NCI-H446 (cell line): ENCODE data around the gene TBC1D21.

ENCODE experiments used
- DNase-seq, 2 experiments: peaks; one replicate each; lab custom pipeline; 2025; lab: John Stamatoyannopoulos, UW

Gene TBC1D21

DNA sequence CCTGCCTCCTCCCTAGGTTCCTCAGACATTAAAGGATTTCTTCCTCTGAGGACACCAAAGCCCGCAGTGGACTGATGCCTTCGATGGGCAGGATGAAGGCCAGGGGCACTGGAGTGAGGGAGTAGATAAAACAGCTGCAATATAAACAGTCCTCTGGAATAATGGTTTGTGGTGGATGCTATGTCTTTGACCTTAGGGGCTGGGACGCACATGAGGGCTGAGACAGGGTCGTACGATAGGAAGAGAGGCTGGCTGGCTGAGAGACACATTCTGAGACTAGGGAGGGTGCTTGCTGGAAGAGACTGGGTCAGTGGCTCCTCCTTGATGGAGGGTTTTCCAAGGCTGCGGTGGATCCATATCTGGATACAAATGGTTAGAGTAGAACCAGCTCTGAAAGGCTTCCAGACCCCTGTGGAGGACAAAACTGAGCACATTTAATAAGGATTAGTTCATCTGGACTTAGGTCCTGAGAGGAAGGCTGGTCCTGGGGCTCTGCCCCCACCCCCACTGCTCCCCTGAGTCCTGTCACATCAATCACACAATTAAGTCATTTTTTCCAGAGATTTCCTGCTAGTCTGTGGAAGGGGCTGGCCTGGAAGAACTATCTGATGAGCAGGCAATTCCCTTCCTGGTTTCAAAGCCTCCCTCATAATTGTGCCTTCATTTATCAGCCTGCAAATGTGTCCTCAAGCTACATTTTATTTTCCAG, 15.8 kb downstream of the TBC1D21 start:
- DNase-seq: no peak

DNA sequence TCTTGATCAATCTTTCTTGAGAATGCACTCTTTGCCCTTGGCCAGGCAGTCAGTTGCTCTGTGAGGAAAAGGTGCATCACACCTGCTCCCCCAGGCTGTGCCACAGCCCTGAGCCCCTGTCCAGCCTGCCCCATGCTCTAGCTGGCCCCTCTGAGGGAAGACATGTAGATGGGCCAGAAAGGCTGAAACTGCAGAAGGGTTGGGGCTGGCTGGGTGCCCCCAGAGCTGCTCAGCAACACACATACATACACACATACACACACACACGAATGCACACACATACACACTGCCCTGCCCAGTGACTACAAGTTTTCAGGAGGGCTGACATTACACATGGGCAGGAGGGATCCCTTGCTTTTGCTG, 16.4 kb downstream of the TBC1D21 start:
- DNase-seq: no peak

GRCh38 chr15:73891328-73892315, 18.3 kb downstream of the TBC1D21 start:
- DNase-seq: no peak

- DNase-seq: no peak
These were observed 19.3 kb downstream of the TBC1D21 start for GRCh38 chr15:73892446-73893226.

DNA sequence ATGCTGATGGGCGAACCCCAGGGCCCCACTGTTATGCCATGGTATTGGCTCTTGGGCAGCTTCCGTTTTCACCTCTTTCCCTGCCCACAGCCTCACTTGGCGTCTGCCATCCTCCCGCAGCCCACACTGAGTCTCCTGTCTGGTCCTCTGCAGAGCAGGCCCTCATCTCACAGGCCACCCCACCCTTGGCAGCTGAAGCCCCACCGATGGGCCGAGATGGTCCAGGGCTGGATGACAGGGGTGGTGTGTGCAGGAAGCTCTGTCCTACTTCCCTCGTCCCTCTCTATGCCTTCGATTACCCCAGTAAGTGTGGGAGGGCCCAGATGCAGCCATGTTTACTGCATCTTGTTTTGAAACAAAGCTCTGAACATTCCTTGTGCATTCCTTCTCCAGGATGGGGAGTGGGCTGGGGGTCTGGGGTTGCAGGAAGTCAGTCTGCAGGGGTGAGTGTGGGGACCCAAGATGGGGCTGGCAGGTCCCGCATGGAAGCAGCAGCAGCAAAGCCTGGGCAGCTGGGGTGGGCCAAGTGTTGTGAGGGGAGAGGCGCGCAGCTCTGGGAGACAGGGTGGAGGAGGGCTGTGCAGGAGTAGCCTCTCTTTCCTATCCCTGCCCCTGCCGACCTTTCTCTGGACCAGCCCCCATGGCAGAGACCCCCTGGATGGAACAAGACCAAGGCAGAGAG, 20.9 kb downstream of the TBC1D21 start:
- DNase-seq: no peak

- DNase-seq: peak in 1 of 2 experiments; percentile 38
These were observed 24.3 kb downstream of the TBC1D21 start for GRCh38 chr15:73897441-73898261.

DNA sequence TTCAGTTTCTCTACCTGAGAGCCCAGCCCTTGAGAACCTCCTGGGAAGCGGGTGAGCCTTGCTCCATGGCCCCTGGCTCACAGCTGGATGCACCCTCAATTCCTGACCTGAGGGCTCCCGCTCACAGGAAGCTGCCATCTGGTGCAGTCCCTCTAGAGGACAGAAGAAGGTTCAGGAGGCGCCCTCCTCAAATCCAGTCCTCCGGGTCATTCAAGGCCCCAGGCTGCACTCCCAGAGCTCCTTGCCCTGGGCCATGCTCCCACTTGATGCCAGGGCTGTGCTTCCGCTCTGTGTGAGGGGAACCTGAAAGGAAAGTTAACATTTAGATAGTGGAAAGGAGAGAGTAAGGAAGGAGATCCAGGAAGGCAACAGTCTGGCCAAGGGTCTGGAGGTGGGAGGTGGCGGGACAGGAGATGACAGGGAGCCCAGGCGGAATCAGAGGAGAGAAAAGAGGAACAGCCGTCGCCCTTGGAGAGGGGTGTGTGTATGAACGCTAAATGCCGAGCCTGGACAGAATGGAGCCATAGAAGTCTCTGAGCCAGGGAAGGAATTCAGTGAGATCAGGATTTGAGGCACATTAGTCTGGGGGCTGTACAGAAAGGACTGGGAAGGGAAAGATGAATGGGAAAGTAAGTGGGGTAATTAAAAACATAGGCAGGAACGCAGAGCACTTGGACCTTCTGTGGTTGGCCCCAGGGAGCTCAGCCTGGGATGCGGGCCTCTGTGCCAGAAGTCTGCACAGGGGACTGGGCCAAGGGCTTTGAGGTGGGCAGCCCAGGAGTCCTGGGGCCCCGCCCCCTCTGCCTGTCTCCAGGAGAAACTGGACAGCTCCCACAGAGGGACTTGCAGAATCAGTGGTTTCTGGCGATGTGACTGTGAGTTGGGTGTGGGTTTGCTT, 26.1 kb downstream of the TBC1D21 start:
- DNase-seq: peak; percentile 42 to 59

- peak; percentile 42 to 59 for DNase-seq
These were observed 26.8 kb downstream of the TBC1D21 start for GRCh38 chr15:73900095-73900712.

- DNase-seq: no peak
These were observed 27.9 kb downstream of the TBC1D21 start for GRCh38 chr15:73901126-73901810.

GRCh38 chr15:73902121-73903020, 29.0 kb downstream of the TBC1D21 start:
- no peak for DNase-seq

GRCh38 chr15:73904026-73904815, 30.9 kb downstream of the TBC1D21 start:
- no peak for DNase-seq

GRCh38 chr15:73905225-73905827, 32.0 kb downstream of the TBC1D21 start:
- DNase-seq: no peak

- no peak for DNase-seq
These were observed 33.1 kb downstream of the TBC1D21 start for GRCh38 chr15:73906346-73907034.

DNA sequence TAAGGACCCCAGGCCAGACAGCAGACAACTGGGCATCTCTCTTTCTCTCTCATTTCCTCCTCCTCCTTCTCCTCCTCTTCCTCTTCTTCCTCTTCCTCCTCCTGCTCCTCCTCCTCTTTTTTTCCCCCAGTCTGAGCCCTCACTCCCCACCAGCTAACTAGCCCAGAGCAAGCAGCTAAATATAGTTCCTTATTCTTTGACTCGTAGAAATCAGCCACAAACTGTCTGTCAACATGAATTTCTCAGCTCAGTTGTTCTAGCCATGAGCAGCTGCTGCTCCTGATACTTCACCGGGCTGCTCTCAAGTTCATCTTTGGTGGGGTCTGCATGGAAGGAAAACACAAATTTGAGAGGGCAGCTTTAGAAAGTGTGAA, 33.7 kb downstream of the TBC1D21 start:
- DNase-seq: no peak

DNA sequence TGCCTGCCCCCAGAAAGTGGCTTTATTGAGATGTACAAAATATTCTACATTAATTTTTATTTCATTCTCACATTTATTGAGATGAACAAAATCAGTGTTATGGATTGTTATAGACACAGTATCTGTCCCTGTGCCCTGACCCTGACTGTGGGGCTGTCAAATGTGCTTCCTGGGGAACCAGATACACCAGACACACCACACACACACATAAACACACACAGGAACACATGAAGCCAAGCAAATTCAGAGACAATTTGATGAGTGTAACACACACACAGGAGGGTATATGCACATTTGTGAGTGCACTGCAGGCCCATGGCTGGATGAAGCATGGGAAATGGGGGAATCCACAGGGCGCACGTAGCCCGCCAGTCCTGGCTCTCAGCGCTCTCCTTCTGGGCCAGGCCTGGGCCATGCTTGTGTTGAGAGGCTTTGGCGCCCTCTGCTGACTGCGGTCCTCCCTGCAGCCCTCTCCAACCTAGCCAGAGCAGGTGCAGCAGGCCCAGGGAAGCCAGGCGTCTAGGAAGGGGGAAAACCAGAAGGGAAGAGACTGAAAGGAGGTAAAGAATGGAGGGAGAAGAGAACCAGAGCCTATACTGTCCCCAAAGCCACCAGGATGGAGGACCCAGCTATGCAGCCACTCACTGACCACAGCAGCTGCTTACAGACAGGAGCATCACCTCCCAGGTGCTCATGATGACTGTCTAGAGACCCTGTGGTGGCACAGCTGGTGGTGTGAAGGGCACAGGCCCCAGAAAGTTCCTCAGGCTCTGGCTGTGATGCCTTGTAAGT, 34.9 kb downstream of the TBC1D21 start:
- peak; percentile 23 to 84 for DNase-seq
